Body of pancreas (tissue), 4 donors: ENCODE results near the gene ASPG.
A peak's percentile ranks its signal among the peaks of the same experiment; 100 is the strongest.

Experiments used
- CTCF ChIP-seq, 7 experiments: fragments of 450-650 bp in 4 of 7; fragments of 200-600 bp in 3 of 7; sonication (generic) in 3 of 7; IDR thresholded peaks; one replicate each; pipeline ENCODE4 v1.5.1; 2016 to 2019; ENCODE audit warnings: antibody characterized with exemption in 7 of 7
- POLR2A ChIP-seq, 3 donors: fragments of 450-650 bp; IDR thresholded peaks; one replicate each; pipeline ENCODE4 v1.6.1; 2016; ENCODE audit warnings: antibody characterized with exemption in 3 of 3, mild to moderate bottlenecking in 2 of 3

- peak; percentile 61 to 96 (median 89) for TF ChIP-seq CTCF (IDR thresholded peaks at IDR 0.05)
- no peak for TF ChIP-seq POLR2A (IDR thresholded peaks at IDR 0.05)
These were observed 52.0 kb downstream of the ASPG start for GRCh38 chr14:104137297-104138097.
